ENCODE data around the gene DMXL1.
A peak's percentile ranks its signal among the peaks of the same experiment; 100 is the strongest.
"Not testable (repeated sequence)": the region's sequence is repeated elsewhere in the genome, so short reads cannot be mapped to it uniquely, and the experiment has no call there.

The DMXL1 gene

GRCh38 chr5:119212676-119213075, 141.8 kb downstream of the DMXL1 start:
- no peak for DNase-seq
- no peak for ATAC-seq (replicated peaks)
- Mint-ChIP-seq H3K27me3 (no peaks in the 10 kb centered on the region), H3K4me3 (no peak overlapping the region), H3K27ac (no peak overlapping the region), H3K9me3 (no peaks in the 10 kb centered on the region), H3K36me3 (ENCODE audit: insufficient read depth) (no peaks in the 10 kb centered on the region), H3K4me1 (ENCODE audit: low read depth in 2 of 2) (no peaks in the 10 kb centered on the region)

- Mint-ChIP-seq H3K9me3 (no peaks in the 10 kb centered on the region), H3K4me1 (ENCODE audit: low read depth in 2 of 2) (no peaks in the 10 kb centered on the region), H3K27me3 (no peaks in the 10 kb centered on the region), H3K27ac (no peak overlapping the region), H3K36me3 (ENCODE audit: insufficient read depth) (peaks cover 3% of the 10 kb centered on the region), H3K4me3 (no peak overlapping the region)
- ATAC-seq (replicated peaks) (no peak), DNase-seq (no peak)
Measured at GRCh38 chr5:119217183-119217582, 146.3 kb downstream of the DMXL1 start.

GRCh38 chr5:119218830-119219782, 148.2 kb downstream of the DMXL1 start:
- no peak for DNase-seq
- Mint-ChIP-seq H3K4me1 (ENCODE audit: low read depth in 2 of 2) (no peaks in the 10 kb centered on the region), H3K36me3 (ENCODE audit: insufficient read depth) (peaks cover 3% of the 10 kb centered on the region), H3K9me3 (no peaks in the 10 kb centered on the region), H3K4me3 (no peak overlapping the region), H3K27me3 (no peaks in the 10 kb centered on the region), H3K27ac (no peak overlapping the region)
- ATAC-seq (replicated peaks) = no peak

GRCh38 chr5:119220576-119221197, 149.8 kb downstream of the DMXL1 start:
- H3K27ac Mint-ChIP-seq = peak overlapping the region in 1 of 2 donors; percentile 3
- peaks cover 10% of the 10 kb centered on the region for H3K36me3 Mint-ChIP-seq (ENCODE audit: insufficient read depth)
- no peaks in the 10 kb centered on the region for H3K4me1 Mint-ChIP-seq (ENCODE audit: low read depth in 2 of 2)
- DNase-seq = no peak
- H3K9me3 Mint-ChIP-seq = no peaks in the 10 kb centered on the region
- no peak for ATAC-seq (replicated peaks)
- H3K4me3 Mint-ChIP-seq = no peak overlapping the region
- no peaks in the 10 kb centered on the region for H3K27me3 Mint-ChIP-seq

- H3K36me3 Mint-ChIP-seq (ENCODE audit: insufficient read depth) = peaks cover 10% of the 10 kb centered on the region
- DNase-seq (no peak), ATAC-seq (replicated peaks) (no peak)
- H3K9me3 Mint-ChIP-seq = no peaks in the 10 kb centered on the region
- no peaks in the 10 kb centered on the region for H3K27me3 Mint-ChIP-seq
- no peak overlapping the region for H3K4me3 Mint-ChIP-seq
- no peak overlapping the region for H3K27ac Mint-ChIP-seq
- H3K4me1 Mint-ChIP-seq (ENCODE audit: low read depth in 2 of 2) = no peaks in the 10 kb centered on the region
Measured at GRCh38 chr5:119221330-119221729, 150.4 kb downstream of the DMXL1 start.

- ATAC-seq (replicated peaks) (no peak), DNase-seq (no peak)
- Mint-ChIP-seq H3K4me3 (no peak overlapping the region), H3K27me3 (no peaks in the 10 kb centered on the region), H3K27ac (no peak overlapping the region), H3K4me1 (ENCODE audit: low read depth in 2 of 2) (no peaks in the 10 kb centered on the region), H3K9me3 (no peaks in the 10 kb centered on the region), H3K36me3 (ENCODE audit: insufficient read depth) (peaks cover 4% of the 10 kb centered on the region)
Measured at GRCh38 chr5:119229950-119230349, 159.1 kb downstream of the DMXL1 start.

- Mint-ChIP-seq H3K4me3 (no peak overlapping the region), H3K9me3 (no peaks in the 10 kb centered on the region), H3K27me3 (no peaks in the 10 kb centered on the region), H3K4me1 (ENCODE audit: low read depth in 2 of 2) (no peaks in the 10 kb centered on the region), H3K36me3 (ENCODE audit: insufficient read depth) (peaks cover 9% of the 10 kb centered on the region), H3K27ac (no peak overlapping the region)
- DNase-seq (no peak), ATAC-seq (replicated peaks) (no peak)
Measured at GRCh38 chr5:119238265-119239118, 167.6 kb downstream of the DMXL1 start.

GRCh38 chr5:119239119-119239417, 168.2 kb downstream of the DMXL1 start:
- no peak overlapping the region for H3K4me3 Mint-ChIP-seq

GRCh38 chr5:119239826-119240225, 168.9 kb downstream of the DMXL1 start:
- not testable (repeated sequence) for DNase-seq; H3K4me3 Mint-ChIP-seq; H3K36me3 Mint-ChIP-seq (ENCODE audit: insufficient read depth); H3K27ac Mint-ChIP-seq; H3K27me3 Mint-ChIP-seq; ATAC-seq (replicated peaks); H3K9me3 Mint-ChIP-seq; H3K4me1 Mint-ChIP-seq (ENCODE audit: low read depth in 2 of 2)

More at GRCh38 chr5:119239119-119239417, 168.2 kb downstream of the DMXL1 start:
- Mint-ChIP-seq H3K36me3 (ENCODE audit: insufficient read depth) (peaks cover 9% of the 10 kb centered on the region), H3K27me3 (no peaks in the 10 kb centered on the region), H3K9me3 (no peaks in the 10 kb centered on the region), H3K4me1 (ENCODE audit: low read depth in 2 of 2) (no peaks in the 10 kb centered on the region), H3K27ac (no peak overlapping the region)
- ATAC-seq (replicated peaks) (no peak), DNase-seq (no peak)

- ATAC-seq (replicated peaks) (no peak), DNase-seq (no peak)
- H3K36me3 Mint-ChIP-seq (ENCODE audit: insufficient read depth) = peaks cover 9% of the 10 kb centered on the region
- H3K27ac Mint-ChIP-seq = no peak overlapping the region
- H3K9me3 Mint-ChIP-seq = no peaks in the 10 kb centered on the region
- no peaks in the 10 kb centered on the region for H3K4me1 Mint-ChIP-seq (ENCODE audit: low read depth in 2 of 2)
- no peak overlapping the region for H3K4me3 Mint-ChIP-seq
- H3K27me3 Mint-ChIP-seq = no peaks in the 10 kb centered on the region
Measured at GRCh38 chr5:119243888-119244287, 173.0 kb downstream of the DMXL1 start.

- Mint-ChIP-seq H3K27me3 (no peaks in the 10 kb centered on the region), H3K9me3 (no peaks in the 10 kb centered on the region), H3K4me3 (no peak overlapping the region), H3K4me1 (ENCODE audit: low read depth in 2 of 2) (peaks cover 4 to 10% of the 10 kb centered on the region in 2 donors), H3K27ac (no peak overlapping the region), H3K36me3 (ENCODE audit: insufficient read depth) (peaks cover 4% of the 10 kb centered on the region)
- DNase-seq (no peak), ATAC-seq (replicated peaks) (no peak)
Measured at GRCh38 chr5:119250946-119251901, 180.3 kb downstream of the DMXL1 start.

GRCh38 chr5:119255571-119256356, 184.9 kb downstream of the DMXL1 start:
- DNase-seq = no peak
- Mint-ChIP-seq H3K27ac (no peak overlapping the region), H3K36me3 (ENCODE audit: insufficient read depth) (peaks cover 4% of the 10 kb centered on the region), H3K9me3 (no peaks in the 10 kb centered on the region), H3K27me3 (no peaks in the 10 kb centered on the region), H3K4me3 (no peak overlapping the region), H3K4me1 (ENCODE audit: low read depth in 2 of 2) (peaks cover 6 to 12% of the 10 kb centered on the region in 2 donors)
- ATAC-seq (replicated peaks) = peak; percentile 47

Data from effector memory CD8-positive, alpha-beta T cell (primary cell).